HG02973 (cell line): ENCODE data around the gene SPDYA.
"Not testable (repeated sequence)": the region's sequence is repeated elsewhere in the genome, so short reads cannot be mapped to it uniquely, and the experiment has no call there.

Experiments
- ATAC-seq: cut with Tn5 transposase; IDR thresholded peaks from one replicate; pipeline ENCODE4 v1.9.1; 2021; ENCODE audit warnings: moderate library complexity; ENCODE audit not compliant: unreplicated experiment

SPDYA gene

GRCh38 chr2:28810384-28811285 is at the start of gene SPDYA:
SPDYA (plus strand) TSS chr2:28810834; CDS start chr2:28816015, 5,181 bp downstream.
- peak; percentile 73 for ATAC-seq

- ATAC-seq: no peak
Measured at GRCh38 chr2:28761420-28761819, 49.2 kb upstream of the SPDYA start.

GRCh38 chr2:28764909-28765711 is 45.5 kb upstream of the SPDYA start:
- ATAC-seq: no peak

- no peak for ATAC-seq
Measured at GRCh38 chr2:28766070-28766469, 44.6 kb upstream of the SPDYA start.

GRCh38 chr2:28767337-28767736 is 43.3 kb upstream of the SPDYA start:
- no peak for ATAC-seq

GRCh38 chr2:28768422-28768821 is 42.2 kb upstream of the SPDYA start:
- ATAC-seq: no peak

GRCh38 chr2:28768952-28769351 is 41.7 kb upstream of the SPDYA start:
- ATAC-seq: no peak

- no peak for ATAC-seq
Measured at GRCh38 chr2:28772351-28772750, 38.3 kb upstream of the SPDYA start.

- ATAC-seq: no peak
Measured at GRCh38 chr2:28776471-28776870, 34.2 kb upstream of the SPDYA start.

- no peak for ATAC-seq
Measured at GRCh38 chr2:28778392-28778791, 32.2 kb upstream of the SPDYA start.

GRCh38 chr2:28779001-28779400 is 31.6 kb upstream of the SPDYA start:
- no peak for ATAC-seq

- no peak for ATAC-seq
Measured at GRCh38 chr2:28780496-28780895, 30.1 kb upstream of the SPDYA start.

GRCh38 chr2:28782423-28782822 is 28.2 kb upstream of the SPDYA start:
- ATAC-seq: no peak

GRCh38 chr2:28784570-28784969 is 26.1 kb upstream of the SPDYA start:
- not testable (repeated sequence) for ATAC-seq

- no peak for ATAC-seq
Measured at GRCh38 chr2:28796620-28797019, 14.0 kb upstream of the SPDYA start.

- no peak for ATAC-seq
Measured at GRCh38 chr2:28801726-28802125, 8.9 kb upstream of the SPDYA start.

GRCh38 chr2:28802975-28803429 is 7.6 kb upstream of the SPDYA start:
- ATAC-seq: no peak

- no peak for ATAC-seq
Measured at GRCh38 chr2:28809927-28810326, 707 bp upstream of the SPDYA start.

- ATAC-seq: no peak
Measured at GRCh38 chr2:28818053-28818452, 7.4 kb downstream of the SPDYA start.

- ATAC-seq: no peak
Measured at GRCh38 chr2:28821295-28821958, 10.8 kb downstream of the SPDYA start.

- no peak for ATAC-seq
Measured at GRCh38 chr2:28822036-28822435, 11.4 kb downstream of the SPDYA start.
